ENCODE measurements around the gene SARS1. TPM values are rescaled to one million over a fixed set of nuclear protein-coding genes. Genes with fewer than 3 reads are reported as not detected.
A peak's percentile ranks its signal among the peaks of the same experiment; 100 is the strongest.

Gene SARS1
- total and polyA plus RNA-seq, 2 of the 13 experiments (the other 11 are each of a cell fraction or from before 2014, with no cell fraction given) = 103 to 134 TPM

- TF ChIP-seq ZNF710 (CRISPR knock-in tag; IDR thresholded peaks at IDR 0.05; ENCODE audit: borderline replicate concordance) (no peak), ZFAT (CRISPR knock-in tag; conservative IDR thresholded peaks at IDR 0.05) (no peak), ISX (CRISPR knock-in tag; conservative IDR thresholded peaks at IDR 0.05) (no peak)
Measured at GRCh38 chr1:109261578-109261977, 47.9 kb downstream of the SARS1 start (continued).

GRCh38 chr1:109262231-109263055 is 48.7 kb downstream of the SARS1 start:
- peaks cover 3 to 16% of the 10 kb centered on the region in 2 experiments; a peak in 4 of 5 replicates for H3K36me3 ChIP-seq (replicated peaks in 1 of 2; ENCODE audit: control insufficient read depth in 1 of 2, insufficient read depth in 2 of 2, low read length in 2 of 2)
- ATAC-seq (no peak), FAIRE-seq (no peak), DNase-seq (ENCODE audit: low spot score) (no peak)
- POLR2A ChIA-PET = no interaction called here
- H4K20me1 ChIP-seq (ENCODE audit: insufficient read depth, low read length) = no peaks in the 10 kb centered on the region
- no peak for TF ChIP-seq CREM (IDR thresholded peaks at IDR 0.05)
- no peak for TF ChIP-seq CREM (CRISPR knock-in tag; IDR thresholded peaks at IDR 0.05)
- TF ChIP-seq ZSCAN29 (CRISPR knock-in tag; conservative IDR thresholded peaks at IDR 0.05) = no peak
- TF ChIP-seq ZNF850 (CRISPR knock-in tag; conservative IDR thresholded peaks at IDR 0.05) = no peak
- no peak for TF ChIP-seq SP1 (IDR thresholded peaks at IDR 0.05)
- TF ChIP-seq SP1 (CRISPR knock-in tag; IDR thresholded peaks at IDR 0.05) = no peak
- no peak for TF ChIP-seq RFXANK (CRISPR knock-in tag; IDR thresholded peaks at IDR 0.05)
- TF ChIP-seq DZIP1 (CRISPR knock-in tag; IDR thresholded peaks at IDR 0.05) = no peak
- TF ChIP-seq ZNF883 (CRISPR knock-in tag; IDR thresholded peaks at IDR 0.05; ENCODE audit: not compliant biosample characterization) = no peak
- no peak for TF ChIP-seq ZNF678 (CRISPR knock-in tag; IDR thresholded peaks at IDR 0.05)
- H3K9ac ChIP-seq (ENCODE audit: insufficient read depth, low read depth, low read length) = no peak overlapping the region
- in situ Hi-C loops (cut with HindIII; ENCODE audit: extremely low pct_ligation_motif_present, low pct_unique_long_range_greater_than_20kb) = loop anchor here (5.0 to 10.0 kb wide), 3 partner anchors 60 to 272 kb away; partner anchors contain the start of gene GPR61
- no peaks in the 10 kb centered on the region for H3K27me3 ChIP-seq (ENCODE audit: control insufficient read depth in 1 of 2, insufficient read depth in 2 of 2, low read length in 2 of 2)
- H3K27ac ChIP-seq (ENCODE audit: extremely low read length, insufficient read depth, low read length) = no peak overlapping the region
- H3K79me2 ChIP-seq (ENCODE audit: insufficient read depth, low read length) = no peaks in the 10 kb centered on the region
- intact Hi-C loops (cut with micrococcal nuclease; ENCODE audit: unreplicated experiment) = loop anchor here (1.0 to 5.0 kb wide), 6 partner anchors 12 to 170 kb away; partner anchors contain the start of genes PSRC1 and TMEM167B
- H3K4me2 ChIP-seq (ENCODE audit: low read depth, low read length) = no peak overlapping the region
- WGBS (ENCODE audit: low lambda C conversion rate) = 93% methylated on average over 15 of the region's 22 CpGs
- H3K4me1 ChIP-seq (ENCODE audit: insufficient read depth, low read length) = no peaks in the 10 kb centered on the region
- H2AFZ ChIP-seq (ENCODE audit: low read length) = no peak overlapping the region
- BruUV-seq (replicated peaks) = TSS peak; percentile 36
- CTCF ChIA-PET (ENCODE audit: low intra/inter-chr PET ratio, low total read pairs) = interaction anchor here (0.8 to 3.0 kb wide), 5 partner anchors 12 to 270 kb away, joined by 3 to 76 read pairs (median 12); partner anchors contain the start of gene SORT1
- no peak overlapping the region for H3K4me3 ChIP-seq (replicated peaks in 1 of 3; ENCODE audit: insufficient read depth in 1 of 3, low read depth in 2 of 3, low read length in 3 of 3)
- H3K9me3 ChIP-seq (ENCODE audit: low read length) = no peaks in the 10 kb centered on the region

Data from HepG2 (cell line).